K562 (cell line): Measurements from ENCODE around the gene FGGY.

ENCODE experiments used
- CHD1 ChIP-seq: fragments of 200-600 bp; sonication (generic); IDR thresholded peaks from one replicate; pipeline ENCODE4 v1.6.1; 2012; ENCODE audit warnings: mild to moderate bottlenecking, moderate library complexity, low read length, inconsistent platforms
- EP300 ChIP-seq: IDR thresholded peaks from 2 replicates; pipeline ENCODE4 v1.6.1; 2012; ENCODE audit warnings: low read length, improper control_type of control experiment
- FOXP4 ChIP-seq: sonication (generic); formaldehyde crosslinking; IDR thresholded peaks from 2 replicates; pipeline ENCODE4 v1.8.0; 2022; ENCODE audit warnings: mild to moderate bottlenecking, missing genetic modification reagents, borderline replicate concordance
- GABPA ChIP-seq: fragments of 200-800 bp; sonication (Bioruptor generic); conservative IDR thresholded peaks from 2 replicates; pipeline ENCODE4 v1.6.1; 2016; ENCODE audit warnings: low read depth, missing genetic modification characterization, missing compliant biosample characterization
- HCFC1 ChIP-seq: IDR thresholded peaks from 2 replicates; pipeline ENCODE4 v1.6.1; 2012; ENCODE audit warnings: low read depth, low read length, improper control_type of control experiment
- LCOR ChIP-seq: sonication (generic); formaldehyde crosslinking; IDR thresholded peaks from 2 replicates; pipeline ENCODE4 v1.8.0; 2022; ENCODE audit warnings: mild to moderate bottlenecking, missing genetic modification reagents
- PATZ1 ChIP-seq: fragments of 250-450 bp; sonication (Bioruptor Pico); IDR thresholded peaks from 2 replicates; pipeline ENCODE4 v1.5.0; 2020; ENCODE audit warnings: mild to moderate bottlenecking, borderline replicate concordance
- POLR2AphosphoS5 ChIP-seq: IDR thresholded peaks from 2 replicates; pipeline ENCODE4 v1.6.1; 2011; ENCODE audit warnings: mild to moderate bottlenecking, low read depth, low read length, moderate library complexity; ENCODE audit not compliant: control insufficient read depth, insufficient read depth
- POLR2H ChIP-seq: IDR thresholded peaks from 2 replicates; pipeline ENCODE4 v1.6.1; 2016; ENCODE audit warnings: missing genetic modification characterization, low read depth, mild to moderate bottlenecking, control low read depth, missing compliant biosample characterization, moderate library complexity
- SNAPC5 ChIP-seq: fragments of 250-450 bp; sonication (Bioruptor Pico); IDR thresholded peaks from 2 replicates; pipeline ENCODE4 v1.8.0; 2021; ENCODE audit warnings: moderate library complexity, mild to moderate bottlenecking, inconsistent platforms
- ZNF24 ChIP-seq: fragments of 450-650 bp; IDR thresholded peaks from 2 replicates; pipeline ENCODE4 v1.6.1; 2016
- ZNF274 ChIP-seq: IDR thresholded peaks from 2 replicates; pipeline ENCODE4 v1.6.1; 2011; ENCODE audit warnings: low read depth, mild to moderate bottlenecking, low read length, moderate library complexity, borderline replicate concordance

- TF ChIP-seq FOXP4 (CRISPR knock-in tag) (no peak), POLR2AphosphoS5 (no peak), ZNF274 (no peak), HCFC1 (no peak), ZNF24 (no peak), GABPA (tag) (no peak), LCOR (CRISPR knock-in tag) (no peak), PATZ1 (CRISPR knock-in tag) (no peak), EP300 (no peak), SNAPC5 (CRISPR knock-in tag) (no peak), POLR2H (no peak), CHD1 (no peak)
Observed at GRCh38 chr1:59378621-59379370, 81.9 kb downstream of the FGGY start.
